Measurements from ENCODE around the gene SAMMSON. TPM values are rescaled to one million over a fixed set of nuclear protein-coding genes. Genes with fewer than 3 reads are reported as not detected.

SAMMSON gene
- total and polyA plus RNA-seq, 7 donors: 0.04 to 0.82 (median 0.60) TPM; not detected in 4

DNA sequence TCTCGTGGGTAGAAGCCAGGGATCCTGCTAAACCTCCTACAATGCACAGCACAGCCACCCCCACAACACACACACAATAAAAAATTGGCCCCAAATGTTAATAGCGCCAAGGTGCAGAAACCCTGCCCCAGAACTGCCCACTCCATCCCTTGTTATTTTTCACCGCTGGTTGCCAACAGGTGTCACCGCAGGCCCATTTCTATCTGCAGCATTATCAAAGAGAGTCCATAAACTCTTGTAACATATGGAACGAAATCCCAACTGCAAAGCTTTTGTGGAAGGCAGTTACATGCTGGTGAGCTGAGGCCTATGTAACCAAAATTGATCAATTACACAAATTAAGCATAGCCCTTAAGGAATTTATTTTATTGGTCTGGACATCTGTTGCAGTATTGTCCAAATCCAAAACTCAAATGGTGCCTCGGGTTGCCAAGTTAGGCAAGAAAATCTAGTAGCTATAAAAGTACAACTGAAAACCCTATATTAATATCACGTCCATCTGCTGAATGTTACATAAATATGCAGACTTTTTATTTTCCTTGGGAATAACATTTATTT is 66.2 kb downstream of the SAMMSON start:
- WGBS, 2 donors: 38 to 64% methylated on average over 7 of the region's 7 CpGs
- Histone ChIP-seq H3K4me1 (peaks cover 0 to 6% (median 5%) of the 10 kb centered on the region in 4 donors), H3K4me3 (no peak overlapping the region), H3K9me3 (no peaks in the 10 kb centered on the region), H3K27me3 (no peaks in the 10 kb centered on the region), H3K36me3 (no peaks in the 10 kb centered on the region), H3K27ac (peak overlapping the region in 1 of 4 donors; percentile 83)
- DNase-seq: no peak
- intact Hi-C loops (cut with DNase I): loop anchor here (2.0 kb wide), 1 partner anchor 293 kb away; no protein-coding TSS in a partner anchor
- TF ChIP-seq POLR2AphosphoS5 (IDR thresholded peaks at IDR 0.05) (no peak), EP300 (IDR thresholded peaks at IDR 0.05) (no peak), POLR2A (IDR thresholded peaks at IDR 0.05) (no peak)
- TF ChIP-seq, protein P1, sequence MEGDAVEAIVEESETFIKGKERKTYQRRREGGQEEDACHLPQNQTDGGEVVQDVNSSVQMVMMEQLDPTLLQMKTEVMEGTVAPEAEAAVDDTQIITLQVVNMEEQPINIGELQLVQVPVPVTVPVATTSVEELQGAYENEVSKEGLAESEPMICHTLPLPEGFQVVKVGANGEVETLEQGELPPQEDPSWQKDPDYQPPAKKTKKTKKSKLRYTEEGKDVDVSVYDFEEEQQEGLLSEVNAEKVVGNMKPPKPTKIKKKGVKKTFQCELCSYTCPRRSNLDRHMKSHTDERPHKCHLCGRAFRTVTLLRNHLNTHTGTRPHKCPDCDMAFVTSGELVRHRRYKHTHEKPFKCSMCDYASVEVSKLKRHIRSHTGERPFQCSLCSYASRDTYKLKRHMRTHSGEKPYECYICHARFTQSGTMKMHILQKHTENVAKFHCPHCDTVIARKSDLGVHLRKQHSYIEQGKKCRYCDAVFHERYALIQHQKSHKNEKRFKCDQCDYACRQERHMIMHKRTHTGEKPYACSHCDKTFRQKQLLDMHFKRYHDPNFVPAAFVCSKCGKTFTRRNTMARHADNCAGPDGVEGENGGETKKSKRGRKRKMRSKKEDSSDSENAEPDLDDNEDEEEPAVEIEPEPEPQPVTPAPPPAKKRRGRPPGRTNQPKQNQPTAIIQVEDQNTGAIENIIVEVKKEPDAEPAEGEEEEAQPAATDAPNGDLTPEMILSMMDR (IDR thresholded peaks at IDR 0.05): no peak

DNA sequence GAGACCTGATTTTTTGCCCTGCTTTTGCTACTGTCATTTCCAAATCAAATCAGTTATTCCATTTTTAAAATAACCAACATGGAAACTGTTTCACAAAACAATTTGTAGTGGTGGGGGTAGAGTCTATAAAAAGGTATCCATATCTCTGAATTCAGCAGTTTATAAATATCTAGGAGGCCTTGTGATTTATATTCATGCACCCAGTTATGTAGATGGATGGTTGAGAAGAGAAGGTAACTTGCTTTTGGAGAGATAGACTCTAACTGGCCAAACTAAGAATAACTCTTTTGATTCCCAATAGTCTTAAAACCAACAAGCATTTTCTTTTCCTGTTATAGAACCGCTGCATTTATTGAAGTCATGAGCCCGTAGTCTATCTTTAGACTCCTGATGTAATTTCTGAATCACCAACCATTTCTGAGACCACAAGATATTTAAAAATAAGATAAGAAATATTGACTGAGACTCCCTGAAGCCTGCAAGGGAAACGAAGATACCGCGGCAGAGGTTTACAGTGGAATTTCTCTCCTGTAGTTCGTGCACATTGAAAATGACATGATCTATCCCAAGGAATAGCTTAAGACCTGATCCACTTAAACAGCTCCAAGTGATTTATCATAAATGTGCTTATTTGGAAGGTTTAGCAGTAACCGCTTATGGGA is 68.5 kb downstream of the SAMMSON start:
- TF ChIP-seq EP300 (IDR thresholded peaks at IDR 0.05) (no peak), POLR2A (IDR thresholded peaks at IDR 0.05) (no peak), POLR2AphosphoS5 (IDR thresholded peaks at IDR 0.05) (no peak)
- TF ChIP-seq, protein P1 (IDR thresholded peaks at IDR 0.05): no peak
- DNase-seq: no peak
- Histone ChIP-seq H3K4me3 (no peak overlapping the region), H3K36me3 (no peaks in the 10 kb centered on the region), H3K4me1 (peaks cover 0 to 17% (median 5%) of the 10 kb centered on the region in 4 donors), H3K9me3 (no peaks in the 10 kb centered on the region), H3K27ac (peak overlapping the region; percentile 18 to 83 (median 46)), H3K27me3 (no peaks in the 10 kb centered on the region)
- intact Hi-C loops (cut with DNase I): loop anchor here (2.0 kb wide), 1 partner anchor 291 kb away; no protein-coding TSS in a partner anchor
- 69 to 87% methylated on average over 7 of the region's 7 CpGs for WGBS, 2 donors

DNA sequence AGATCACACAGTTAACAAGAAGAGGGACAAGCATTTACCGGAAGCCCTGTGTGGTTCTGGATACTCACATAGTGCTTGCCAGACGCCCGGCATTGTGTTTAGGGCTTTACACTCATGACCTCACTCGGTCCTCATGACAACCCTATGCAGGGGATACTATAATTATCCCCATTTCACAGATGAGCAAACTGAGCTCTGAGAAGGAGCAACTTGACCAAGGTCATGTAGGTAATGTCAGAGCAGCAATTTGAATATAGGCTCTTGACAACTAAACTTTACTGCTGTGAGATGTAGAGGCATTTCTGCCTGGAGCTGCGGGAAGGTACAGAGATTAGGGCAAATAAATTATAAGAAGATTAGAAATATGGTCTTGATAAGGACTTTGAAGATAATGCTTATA is 70.0 kb downstream of the SAMMSON start:
- H3K36me3 ChIP-seq: no peaks in the 10 kb centered on the region
- H3K4me3 ChIP-seq: no peak overlapping the region
- peaks cover 0 to 10% (median 1%) of the 10 kb centered on the region in 4 donors for H3K4me1 ChIP-seq
- DNase-seq: no peak
- peak overlapping the region in 2 of 4 donors; percentile 48 to 83 for H3K27ac ChIP-seq
- 78 to 92% methylated on average over 5 of the region's 5 CpGs for WGBS, 2 donors
- no peaks in the 10 kb centered on the region for H3K27me3 ChIP-seq
- H3K9me3 ChIP-seq: no peaks in the 10 kb centered on the region
- TF ChIP-seq EP300 (IDR thresholded peaks at IDR 0.05) (no peak), POLR2AphosphoS5 (IDR thresholded peaks at IDR 0.05) (no peak)
- intact Hi-C loops (cut with DNase I): no loop called here

DNA sequence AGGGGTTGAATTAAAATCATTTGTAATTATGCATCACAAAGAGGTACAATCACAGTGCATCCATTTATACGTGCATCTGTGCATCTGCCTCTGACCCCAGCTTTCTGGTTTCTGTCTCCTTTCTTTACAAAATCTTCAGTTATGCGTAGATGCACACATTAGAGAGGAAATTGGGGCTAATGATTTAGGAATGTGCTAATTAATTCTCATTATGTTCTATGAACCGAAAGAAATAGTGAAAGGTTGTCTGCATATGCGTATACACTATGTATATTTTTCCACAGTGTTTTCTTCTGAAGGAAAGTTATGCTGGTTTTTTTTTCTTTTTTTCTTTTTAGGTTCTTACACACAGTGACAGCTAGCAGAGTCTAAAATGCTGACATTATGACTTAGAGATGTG is 71.6 kb downstream of the SAMMSON start:
- DNase-seq: no peak
- Histone ChIP-seq H3K4me1 (peaks cover 0 to 10% (median 0%) of the 10 kb centered on the region in 4 donors), H3K4me3 (no peak overlapping the region), H3K27ac (peak overlapping the region in 3 of 4 donors; percentile 62 to 83 (median 64)), H3K9me3 (no peaks in the 10 kb centered on the region), H3K27me3 (no peaks in the 10 kb centered on the region), H3K36me3 (no peaks in the 10 kb centered on the region)
- intact Hi-C loops (cut with DNase I): no loop called here
- TF ChIP-seq, protein P1 (IDR thresholded peaks at IDR 0.05): no peak
- no peak for TF ChIP-seq POLR2AphosphoS5 (IDR thresholded peaks at IDR 0.05)
- TF ChIP-seq EP300 (IDR thresholded peaks at IDR 0.05): no peak
- no peak for TF ChIP-seq POLR2A (IDR thresholded peaks at IDR 0.05)
- WGBS, 2 donors: 70 to 74% methylated on average over 4 of the region's 4 CpGs

DNA sequence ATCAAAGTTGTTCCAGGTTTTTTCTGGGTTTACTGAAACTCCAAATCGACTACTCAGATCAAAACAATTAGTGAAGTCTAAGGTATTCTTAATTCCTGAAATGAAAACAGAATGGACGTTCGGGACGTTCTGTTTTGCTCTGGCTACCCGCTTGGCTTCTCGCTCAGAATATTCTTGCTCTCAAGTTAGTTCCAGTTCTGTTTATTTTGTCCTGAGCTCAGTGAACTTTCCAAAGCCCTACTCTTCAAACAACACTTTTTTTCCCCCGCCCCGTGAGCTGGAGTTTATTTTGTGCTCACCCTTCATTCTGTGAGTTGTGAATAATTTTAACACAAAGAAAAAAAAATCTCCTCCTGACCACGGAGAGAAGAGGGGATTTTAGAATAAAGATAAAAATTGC is 72.6 kb downstream of the SAMMSON start:
- WGBS, 2 donors: 10 to 13% methylated on average over 9 of the region's 9 CpGs
- Histone ChIP-seq H3K4me1 (peaks cover 0 to 10% (median 0%) of the 10 kb centered on the region in 4 donors), H3K27ac (peak overlapping the region; percentile 62 to 83 (median 68))

More for the DNA sequence above, 72.6 kb downstream of the SAMMSON start:
- Histone ChIP-seq H3K27me3 (no peaks in the 10 kb centered on the region), H3K36me3 (no peaks in the 10 kb centered on the region), H3K9me3 (no peaks in the 10 kb centered on the region), H3K4me3 (peak overlapping the region in 3 of 4 donors; percentile 37 to 45 (median 40))
- intact Hi-C loops (cut with DNase I): no loop called here
- no peak for TF ChIP-seq EP300 (IDR thresholded peaks at IDR 0.05)
- TF ChIP-seq, protein P1 (IDR thresholded peaks at IDR 0.05): no peak
- no peak for TF ChIP-seq POLR2AphosphoS5 (IDR thresholded peaks at IDR 0.05)
- no peak for TF ChIP-seq POLR2A (IDR thresholded peaks at IDR 0.05)
- no peak for DNase-seq
